NCI-H187 (cell line): ENCODE results near the gene COL4A1.

ENCODE experiments used
- DNase-seq, 2 experiments: peaks; one replicate each; lab custom pipeline; 2025; lab: John Stamatoyannopoulos, UW

The COL4A1 gene

DNA sequence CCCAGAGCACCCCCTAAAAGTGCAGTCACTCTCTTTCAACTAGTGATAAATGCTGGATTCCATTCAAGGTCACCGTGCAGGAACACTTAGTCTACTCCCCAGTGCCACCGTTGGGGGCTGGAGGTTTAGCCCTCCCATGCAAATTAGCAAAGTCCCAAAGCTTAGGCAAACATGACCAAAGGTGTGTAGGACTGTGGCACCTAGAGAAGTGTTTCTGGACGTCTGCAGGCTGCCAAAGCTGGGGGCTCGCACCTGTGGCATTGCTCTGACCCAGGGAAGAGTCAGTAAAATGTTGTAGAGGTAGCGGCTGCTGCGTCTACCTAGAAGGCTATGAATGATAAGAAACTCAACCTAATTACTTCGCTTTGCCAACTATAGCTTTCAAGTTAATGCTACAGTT is 13.9 kb downstream of the COL4A1 start:
- DNase-seq: no peak

DNA sequence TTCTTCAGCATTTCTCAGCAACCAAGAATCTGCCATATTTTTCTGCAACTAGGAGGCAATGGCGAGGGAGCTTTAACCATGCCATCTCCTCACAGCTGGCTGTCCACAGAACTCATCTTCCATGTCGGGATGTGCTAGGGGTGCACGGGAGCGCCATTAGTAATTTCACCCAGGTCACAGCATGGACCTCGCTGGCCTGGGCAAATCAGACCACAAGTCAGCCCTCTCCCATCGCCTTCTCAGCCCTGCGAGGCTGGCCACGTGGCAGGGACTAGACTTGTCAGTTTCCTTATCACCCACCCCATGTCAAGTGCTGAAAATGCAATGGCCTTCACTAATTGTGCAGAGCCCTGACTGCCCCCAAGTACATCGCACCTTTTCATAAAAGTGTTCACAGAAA is 15.7 kb downstream of the COL4A1 start:
- DNase-seq: no peak

DNA sequence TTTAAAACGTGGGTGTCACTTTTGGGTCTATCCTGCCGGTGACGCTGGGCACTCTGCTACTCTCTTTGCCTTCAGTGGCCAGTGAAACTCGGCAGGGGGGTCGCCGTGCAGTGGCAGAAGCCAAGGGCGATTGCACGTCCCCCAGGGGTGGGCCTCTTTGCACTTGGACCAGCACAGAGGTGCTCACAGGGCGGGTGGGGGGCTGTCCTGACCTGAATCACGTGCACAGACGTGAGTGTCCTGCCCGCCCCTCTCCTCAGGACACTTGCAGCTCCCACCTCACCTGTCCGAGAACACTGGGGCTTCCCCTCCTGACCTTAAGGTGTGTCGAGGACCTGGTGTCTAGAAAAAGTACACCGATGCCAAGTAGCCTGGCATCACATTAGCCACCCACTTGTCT is 16.1 kb downstream of the COL4A1 start:
- DNase-seq: no peak

DNA sequence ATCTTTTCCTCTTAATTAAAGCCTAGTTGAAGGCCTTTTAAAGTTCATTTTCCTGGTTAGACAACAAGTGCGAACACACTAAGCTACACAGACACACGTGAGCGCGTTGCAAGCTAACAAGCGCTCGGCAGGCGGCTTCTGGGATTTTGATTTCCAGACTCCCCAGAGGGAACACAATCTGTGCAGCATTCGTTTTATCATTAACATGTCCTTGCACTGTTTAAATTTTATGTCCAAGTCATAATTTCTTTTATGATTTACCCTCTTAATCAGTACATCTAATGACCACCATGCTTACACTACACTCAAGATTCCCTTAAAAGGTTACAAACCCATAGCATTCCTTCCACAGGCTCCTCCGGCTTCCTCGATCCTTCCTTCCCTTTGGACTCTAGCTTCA is 16.8 kb downstream of the COL4A1 start:
- DNase-seq: no peak

DNA sequence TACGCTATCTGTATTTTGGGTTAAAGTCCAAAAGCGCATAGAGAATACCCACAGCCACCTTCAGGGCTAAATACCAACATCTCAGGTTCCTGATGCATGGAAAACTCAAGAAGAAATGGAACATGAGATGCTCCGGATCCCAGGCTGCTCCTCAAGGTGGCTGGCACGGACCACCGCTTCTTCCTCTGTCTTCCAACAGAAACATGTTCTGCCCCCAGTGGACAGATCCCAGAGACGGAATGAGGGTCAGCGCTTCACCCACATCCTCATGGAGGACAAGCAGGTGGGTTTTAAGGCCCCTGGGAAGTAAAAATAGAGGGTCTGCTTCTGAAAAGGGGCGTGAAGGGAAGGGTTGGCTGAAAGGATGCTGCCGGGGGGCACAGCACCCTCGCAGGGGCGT is 17.3 kb downstream of the COL4A1 start:
- no peak for DNase-seq

DNA sequence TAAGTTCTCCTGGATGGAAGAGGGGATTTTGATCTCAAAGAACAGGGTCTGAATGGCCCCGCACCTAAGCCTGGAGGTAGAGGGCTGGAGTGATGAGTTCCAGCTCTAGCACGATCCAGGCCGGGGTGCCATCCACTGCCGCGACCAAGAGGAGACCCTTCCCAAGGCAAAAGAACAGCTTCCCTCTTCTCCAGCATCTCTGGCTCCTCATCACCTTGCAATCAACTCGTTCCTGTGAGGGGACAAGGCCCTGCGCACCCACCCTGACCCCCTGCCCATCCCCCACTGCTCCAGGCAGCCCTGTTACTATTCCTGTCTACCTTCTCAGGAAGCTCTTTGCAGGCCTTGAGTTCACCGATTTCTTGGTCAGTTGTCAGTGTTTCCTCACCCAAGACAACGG is 17.8 kb downstream of the COL4A1 start:
- no peak for DNase-seq

DNA sequence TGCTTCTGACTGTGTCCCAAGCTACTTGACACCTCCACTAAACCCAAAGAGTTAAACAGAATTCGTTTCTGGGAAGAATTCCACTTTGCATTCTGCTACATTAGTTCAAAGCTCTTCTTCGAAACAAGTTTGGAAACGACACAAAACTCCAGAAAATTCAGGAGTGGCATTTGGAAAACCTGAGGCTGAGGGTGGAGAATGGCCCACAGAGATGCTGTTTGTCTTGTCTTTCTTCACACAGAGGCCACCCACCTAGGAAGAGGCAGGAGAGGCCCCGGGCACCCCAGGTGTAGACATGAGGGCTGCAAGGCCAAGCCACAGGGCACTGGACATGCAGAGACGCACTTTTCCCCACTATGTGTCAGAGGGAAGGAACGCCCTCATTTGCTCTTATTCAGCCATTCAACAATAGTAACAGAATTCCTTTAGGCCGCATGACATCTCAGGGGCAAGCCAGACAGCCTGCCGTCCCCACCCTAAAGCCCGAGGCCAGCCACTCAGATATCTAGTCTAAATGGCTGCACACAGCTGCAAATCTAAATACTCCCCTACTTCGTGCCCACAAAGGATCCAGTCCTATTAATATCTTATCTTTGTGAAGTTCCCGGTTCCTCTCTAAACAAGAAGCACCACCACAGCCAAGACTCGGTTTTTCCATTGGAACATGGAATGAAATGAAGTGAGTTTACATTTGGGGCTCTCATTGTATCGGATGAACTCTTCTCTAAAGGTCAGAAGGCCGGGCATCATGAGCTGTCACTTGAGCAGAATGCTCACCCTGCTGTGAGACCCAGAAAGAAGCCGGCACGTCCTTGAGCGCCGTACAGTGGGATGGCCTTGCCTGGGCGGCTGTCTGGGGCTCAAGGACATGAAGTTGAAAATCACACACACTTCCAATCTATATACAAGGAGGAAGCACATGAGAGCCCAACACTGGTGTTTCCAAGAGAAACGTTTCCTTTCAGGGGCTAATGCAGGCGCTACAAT is 19.8 kb downstream of the COL4A1 start:
- DNase-seq: no peak

DNA sequence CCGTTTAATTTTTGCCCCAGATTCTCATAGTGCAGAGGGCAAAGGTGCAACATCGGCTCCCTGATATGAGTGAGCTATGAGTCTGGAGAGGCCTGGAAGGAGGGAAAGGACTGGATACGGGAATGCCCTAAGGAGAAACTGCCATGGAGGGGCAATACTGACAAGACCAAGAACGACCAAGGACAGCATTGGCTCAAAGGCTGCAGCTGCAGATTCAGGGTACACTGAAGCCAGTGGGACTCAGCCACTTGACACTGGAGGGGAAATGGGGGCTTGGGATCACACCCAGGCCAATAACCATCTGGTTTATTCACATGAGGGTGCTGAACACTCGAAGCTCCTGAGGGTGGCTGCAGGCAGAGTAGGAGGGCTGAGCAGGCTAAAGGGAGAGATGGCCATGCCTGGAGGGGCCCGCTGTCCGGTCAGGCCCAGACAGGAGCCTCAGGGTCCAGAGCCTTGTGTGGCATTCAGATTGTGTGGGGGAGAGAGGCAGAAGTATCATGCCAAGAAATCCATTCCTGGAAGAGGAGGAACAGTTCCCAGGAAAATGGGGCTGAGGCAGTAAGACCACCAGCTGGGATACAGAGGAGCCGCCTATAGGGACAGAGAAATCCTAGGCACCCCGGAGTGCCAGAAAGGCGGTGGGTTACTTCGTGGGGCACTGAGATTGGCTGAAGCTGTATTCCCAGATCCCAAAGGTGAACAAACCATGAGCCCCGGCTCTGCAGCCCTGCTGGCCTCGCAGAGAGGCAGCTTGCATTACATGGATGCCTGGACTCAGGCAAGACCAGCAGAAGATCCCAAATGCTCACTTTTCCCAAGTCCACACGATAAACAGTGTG is 20.7 kb downstream of the COL4A1 start:
- DNase-seq: no peak

DNA sequence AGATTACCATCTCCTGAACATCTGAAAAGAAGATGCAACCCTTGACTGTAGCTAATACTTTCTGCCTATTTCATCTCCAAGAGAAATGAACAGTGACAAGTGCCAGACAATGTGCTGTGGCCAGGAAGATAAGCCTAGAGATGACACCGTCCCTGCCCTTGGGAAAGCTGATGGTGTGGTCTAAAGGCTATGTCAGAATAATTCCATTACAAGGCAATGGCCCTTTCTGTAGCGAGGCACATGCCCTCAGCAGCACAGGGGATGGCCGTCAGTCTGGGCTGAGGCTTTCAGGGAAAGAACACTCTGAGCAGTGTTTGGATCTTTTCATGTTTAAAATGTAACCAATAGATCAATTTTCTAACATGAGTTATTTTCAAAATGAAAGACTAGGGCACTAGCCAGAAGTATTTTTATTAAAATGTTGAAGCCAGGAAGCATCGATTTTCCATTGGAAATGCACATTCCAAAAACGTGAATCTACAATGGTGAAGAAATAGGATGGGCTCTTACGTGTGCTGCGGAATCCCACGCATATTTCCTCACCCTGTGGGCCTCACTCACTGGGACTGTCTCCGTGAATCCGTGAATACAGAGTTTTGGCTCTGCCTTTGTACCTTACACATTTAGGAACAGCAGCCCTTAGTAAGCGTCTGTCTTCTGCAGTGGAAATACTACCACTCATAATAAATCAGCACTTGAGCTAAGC is 22.0 kb downstream of the COL4A1 start:
- no peak for DNase-seq

DNA sequence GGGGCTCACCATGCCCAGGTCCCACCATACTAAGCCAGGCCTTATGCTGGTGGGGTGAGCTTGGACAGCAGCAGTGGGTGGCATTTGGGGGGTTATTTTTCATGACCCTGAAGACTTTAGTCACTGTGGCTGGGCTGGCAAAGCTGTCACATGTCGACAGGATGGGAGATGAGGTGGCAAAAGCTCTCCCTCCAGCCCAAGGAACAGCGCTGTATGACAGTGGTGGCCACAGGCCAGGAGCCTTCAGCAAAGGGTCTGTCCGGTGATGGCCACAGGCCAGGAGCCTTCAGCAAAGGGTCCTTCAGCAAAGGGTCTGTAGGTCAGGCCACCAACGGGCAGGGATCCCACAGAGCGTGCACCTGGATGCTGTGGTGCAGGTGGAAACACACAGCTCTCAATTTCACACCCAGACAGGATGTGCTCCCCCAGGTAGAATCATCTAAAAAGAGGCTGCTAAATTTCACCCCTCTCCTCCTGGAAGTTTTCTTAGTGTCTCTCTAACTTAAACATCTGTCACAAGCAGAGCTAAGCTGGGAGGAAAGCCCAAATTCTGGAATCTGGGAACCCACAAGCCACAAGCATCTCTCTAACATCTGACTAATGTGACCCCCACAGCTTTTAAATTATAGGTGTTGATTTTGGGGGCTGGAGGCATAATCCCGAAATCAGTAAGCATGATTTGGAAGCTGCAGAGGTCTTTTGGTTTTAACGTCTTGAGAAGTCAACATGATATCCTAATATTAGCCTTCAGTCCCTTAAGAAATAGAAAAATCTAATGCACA is 23.0 kb downstream of the COL4A1 start:
- DNase-seq: no peak

DNA sequence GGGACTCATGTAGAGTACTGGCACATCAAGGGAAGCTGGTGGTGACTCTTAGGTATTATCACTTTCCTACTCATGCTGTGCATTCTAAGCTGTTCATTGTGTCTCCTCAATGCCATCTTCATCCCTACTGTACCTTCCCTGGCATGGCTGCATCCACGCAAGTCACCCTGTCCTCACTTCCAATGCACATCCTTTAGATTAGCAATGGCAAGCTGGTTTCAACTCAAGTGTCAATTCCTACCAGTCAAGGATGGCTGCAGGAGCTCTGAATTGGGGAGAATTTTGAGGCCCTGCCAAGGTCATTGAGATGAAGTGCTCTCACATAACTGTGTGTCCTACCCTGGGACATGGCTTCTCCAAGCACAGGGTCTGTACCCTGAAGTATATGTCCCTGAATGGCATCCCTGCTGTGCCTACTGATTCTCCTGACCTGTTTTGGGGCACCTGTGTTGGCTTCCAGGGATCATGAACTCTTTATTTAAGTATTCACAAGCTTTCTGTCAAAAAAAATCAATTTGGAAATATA is 24.6 kb downstream of the COL4A1 start:
- DNase-seq: no peak

DNA sequence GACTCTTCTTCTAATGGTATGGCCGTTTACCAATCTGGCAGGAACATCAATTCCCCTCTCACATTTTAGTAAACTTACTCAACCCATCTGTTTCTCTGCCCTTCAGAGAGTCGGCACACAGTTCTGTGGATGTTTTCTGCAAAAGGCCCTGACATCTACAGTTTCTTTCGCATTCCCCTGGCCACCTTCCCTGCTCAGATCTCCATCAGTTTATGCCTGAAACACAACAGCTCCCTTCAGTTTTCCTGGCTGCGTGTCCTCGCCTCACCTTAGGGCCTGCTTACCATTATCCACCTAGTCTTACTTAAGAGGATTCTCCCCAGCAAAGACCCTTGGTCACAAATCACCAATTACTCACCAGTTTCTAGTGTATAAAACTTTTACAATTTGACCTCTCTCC is 25.2 kb downstream of the COL4A1 start:
- DNase-seq: no peak

DNA sequence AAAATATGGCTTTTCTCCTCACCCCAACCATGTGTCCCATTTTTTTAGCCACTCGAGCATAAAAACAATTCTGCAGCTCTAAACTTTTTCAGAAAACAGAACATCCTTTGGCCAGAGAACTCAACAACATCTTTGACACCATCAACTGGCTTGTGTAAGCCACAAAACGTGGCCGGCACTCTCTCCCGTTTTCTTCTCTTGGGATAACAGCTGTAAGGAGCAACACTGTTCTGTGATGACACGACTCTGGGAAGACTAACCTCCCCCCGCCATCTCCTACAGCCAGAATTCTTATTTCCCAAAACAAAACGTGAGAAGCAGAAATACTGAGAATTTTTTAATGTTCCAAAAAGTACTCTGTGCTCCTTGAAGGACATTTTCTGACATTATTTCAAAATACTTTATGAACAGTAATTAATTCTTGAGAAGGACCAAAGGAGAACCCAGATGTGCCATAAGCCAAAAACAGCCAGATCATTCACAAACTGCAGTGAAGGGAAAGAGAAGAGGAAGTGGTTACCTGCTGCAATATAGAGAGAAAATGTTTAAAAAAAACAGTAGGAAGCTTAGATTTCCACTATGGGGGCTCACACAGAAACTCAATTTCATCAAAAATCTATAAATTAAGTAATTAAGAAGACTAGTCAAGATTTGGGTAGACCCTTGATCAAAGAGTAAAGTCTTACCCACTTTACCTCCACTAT is 25.8 kb downstream of the COL4A1 start:
- no peak for DNase-seq

DNA sequence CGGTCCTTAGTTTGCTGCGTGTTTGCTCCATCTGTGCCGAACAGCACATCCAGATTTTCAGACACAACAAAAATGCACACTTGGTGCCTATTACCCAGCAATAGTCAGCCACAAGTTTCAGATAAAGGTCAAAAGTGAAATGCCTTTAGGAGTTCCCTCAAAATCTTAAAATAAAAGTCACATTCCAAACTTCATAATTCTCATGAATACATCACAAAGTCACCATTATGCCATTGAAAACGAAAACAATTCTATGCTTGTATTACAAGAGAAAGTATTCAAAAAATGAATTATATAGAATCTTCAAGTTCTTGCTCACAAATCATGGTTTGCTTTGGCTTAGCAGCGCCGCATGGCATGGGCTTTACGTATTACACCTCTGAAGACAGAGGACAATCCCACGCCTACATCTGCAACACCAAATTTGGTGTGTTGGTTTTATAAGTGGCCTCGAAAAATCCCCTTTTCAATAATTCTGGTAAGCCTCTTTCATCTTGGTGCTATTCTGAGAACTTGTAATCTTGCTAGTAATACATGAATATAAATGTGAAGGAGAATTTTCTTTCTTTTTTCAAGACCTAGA is 26.6 kb downstream of the COL4A1 start:
- DNase-seq: no peak

DNA sequence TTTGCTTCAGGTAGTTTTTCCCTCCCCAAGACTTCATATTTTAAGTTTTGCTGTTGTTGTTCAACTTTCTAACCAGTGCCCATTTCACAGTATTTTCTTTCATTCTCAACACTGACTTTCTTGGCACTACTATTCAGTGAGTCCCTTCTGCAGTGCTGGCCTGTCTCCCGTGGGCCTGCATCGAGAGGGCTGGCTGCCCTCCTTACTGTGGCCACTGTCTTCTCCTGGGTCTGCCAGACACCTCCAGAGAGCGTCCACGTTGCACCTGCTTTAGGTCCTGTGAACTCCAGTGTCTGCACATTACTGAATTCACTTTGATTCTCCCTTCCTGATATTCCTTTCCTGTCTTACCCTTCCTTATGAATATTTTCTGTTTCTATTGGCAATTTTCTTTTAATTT is 27.3 kb downstream of the COL4A1 start:
- no peak for DNase-seq

DNA sequence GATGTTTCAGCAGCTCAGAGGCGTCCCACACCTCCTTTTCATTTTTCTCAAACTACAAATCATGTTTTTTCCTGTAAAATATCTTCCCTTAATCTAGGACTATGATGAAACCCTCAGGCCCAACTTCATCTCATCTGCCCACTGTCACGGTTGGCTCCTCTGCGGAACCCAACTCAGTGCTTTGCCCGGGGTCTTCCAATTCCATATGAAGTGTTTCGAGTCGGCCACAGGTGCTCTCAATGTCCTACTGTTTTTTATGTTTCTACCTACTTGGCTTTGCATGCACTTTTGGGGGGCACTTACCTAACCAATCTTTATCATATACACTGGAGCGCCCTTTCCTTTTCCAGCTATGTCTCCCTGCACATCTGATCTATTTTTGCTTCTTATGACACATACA is 28.1 kb downstream of the COL4A1 start:
- no peak for DNase-seq

DNA sequence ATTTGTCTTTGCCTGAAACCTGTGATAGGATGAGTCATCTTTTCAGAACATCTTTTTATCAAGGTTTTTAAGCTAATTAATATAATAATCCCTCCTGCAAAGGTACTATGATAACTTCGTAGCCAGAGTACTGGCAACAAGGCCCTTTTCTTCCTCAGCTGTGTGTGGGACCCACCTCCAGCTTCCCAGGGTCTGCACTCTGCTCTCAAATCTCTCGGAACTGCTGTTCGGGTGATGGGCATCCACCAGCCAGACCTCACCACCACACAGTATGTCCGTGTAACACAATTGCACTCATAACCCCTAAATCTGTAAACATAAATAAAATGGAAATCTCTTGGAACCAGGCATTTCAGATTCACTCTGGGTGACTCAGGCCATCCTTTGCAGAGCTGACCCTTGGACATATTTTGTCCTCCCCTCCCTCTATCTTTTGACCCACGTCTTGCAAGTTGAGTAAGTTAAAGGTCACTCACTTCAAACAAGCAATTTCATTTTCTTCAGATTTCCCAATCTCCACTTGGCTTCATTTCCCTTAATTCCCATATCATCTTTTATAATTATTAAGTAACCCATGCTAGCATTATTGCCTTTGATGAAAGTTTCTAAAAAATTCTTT is 29.5 kb downstream of the COL4A1 start:
- DNase-seq: no peak

DNA sequence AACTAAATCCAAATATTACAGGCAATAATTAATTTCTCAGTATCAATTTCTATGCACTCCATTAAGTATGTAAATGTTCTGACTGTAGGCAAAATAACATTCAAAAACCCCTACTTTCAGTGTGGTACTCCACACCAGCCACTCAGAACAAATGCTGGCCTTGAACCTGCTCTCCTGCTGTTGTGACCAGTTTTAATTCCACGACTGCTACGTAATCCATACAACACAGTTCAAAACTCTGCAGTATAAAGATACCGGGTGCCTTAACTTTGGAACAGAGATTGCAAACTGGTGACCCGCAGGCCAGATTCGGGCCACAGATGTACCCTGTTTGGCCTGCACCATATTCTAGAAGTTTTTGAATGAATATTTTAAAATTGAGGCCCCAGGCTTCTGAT is 30.4 kb downstream of the COL4A1 start:
- no peak for DNase-seq

DNA sequence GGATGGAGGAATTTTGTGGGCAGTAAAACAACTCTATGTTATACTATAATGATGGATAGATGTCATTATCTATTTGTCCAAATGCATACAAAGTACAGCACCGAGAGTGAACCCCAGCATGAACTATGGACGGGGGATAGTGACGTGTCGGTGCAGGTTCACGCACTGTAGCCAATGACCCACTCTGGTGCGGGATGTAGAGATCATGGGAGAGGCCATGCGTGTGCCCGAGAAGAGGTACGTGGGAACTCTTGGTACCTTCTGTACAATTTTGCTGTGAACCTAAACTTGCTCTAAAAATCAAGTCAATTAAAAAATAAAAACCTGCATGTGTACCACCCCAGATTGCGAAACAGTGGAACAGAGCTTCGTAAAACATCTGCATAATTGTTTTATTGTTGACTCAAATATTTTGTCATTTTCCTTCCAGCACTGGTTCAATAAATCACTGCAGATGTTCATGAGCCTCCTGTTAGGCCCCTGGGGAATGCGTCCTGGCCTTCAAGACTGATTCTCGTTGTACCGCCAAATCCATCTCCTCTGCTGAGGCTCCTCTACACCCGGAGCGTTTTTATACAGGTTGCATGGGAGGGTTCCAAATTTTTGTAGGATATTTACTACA is 30.9 kb downstream of the COL4A1 start:
- no peak for DNase-seq
